GM12801 (cell line): ENCODE measurements around the gene KLK14.

ENCODE experiments used
- CTCF ChIP-seq: IDR thresholded peaks from one replicate; pipeline ENCODE4 v1.5.1; 2011; ENCODE audit warnings: control low read depth; ENCODE audit not compliant: insufficient read length; ENCODE audit errors: extremely low read depth

The KLK14 gene

GRCh38 chr19:51124729-51125128 lies 42.0 kb upstream of the KLK14 start, which contains the start of gene SIGLEC9:
SIGLEC9 (plus strand) TSS chr19:51124906; CDS start chr19:51124975, 69 bp downstream.
- TF ChIP-seq CTCF, result no peak

- TF ChIP-seq CTCF, result no peak
Measured at GRCh38 chr19:51124216-51124615, 41.5 kb upstream of the KLK14 start.

GRCh38 chr19:51123802-51124201 lies 41.1 kb upstream of the KLK14 start:
- no peak for TF ChIP-seq CTCF

GRCh38 chr19:51123381-51123800 lies 40.7 kb upstream of the KLK14 start:
- no peak for TF ChIP-seq CTCF

- no peak for TF ChIP-seq CTCF
Measured at GRCh38 chr19:51122112-51122981, 39.7 kb upstream of the KLK14 start.

GRCh38 chr19:51121257-51121656 lies 38.6 kb upstream of the KLK14 start:
- TF ChIP-seq CTCF, result no peak

- no peak for TF ChIP-seq CTCF
Measured at GRCh38 chr19:51120160-51120559, 37.5 kb upstream of the KLK14 start.
